ENCODE results near the gene KCNIP1. TPM values are rescaled to one million over a fixed set of nuclear protein-coding genes. Genes with fewer than 3 reads are reported as not detected.

KCNIP1 gene
- total and polyA plus RNA-seq, 2 of the 8 experiments (the other 6 are each of a cell fraction or from before 2014, with no cell fraction given), result 0.52 to 0.83 TPM

GRCh38 chr5:170743876-170744212, 240.0 kb downstream of the KCNIP1 start:
- no peaks in the 10 kb centered on the region for H3K9me3 ChIP-seq (ENCODE audit: insufficient read depth in 2 of 2, low read depth in 1 of 2, low read length in 1 of 2)
- H4K5ac ChIP-seq (ENCODE audit: insufficient read length, low read depth, low read length), result no peak overlapping the region
- peak overlapping the region; percentile 50 to 78 for H3K4me2 ChIP-seq (ENCODE audit: insufficient read depth in 1 of 2, low read depth in 2 of 2, low read length in 2 of 2)
- H3K18ac ChIP-seq (ENCODE audit: extremely low read depth, low read length), result peak overlapping the region; percentile 84; the same call in 1 of the 2 replicates
- H2BK20ac ChIP-seq (ENCODE audit: low read length), result 0 out of 2 replicates have a peak overlapping the region, but pooled peaks have one; percentile 7
- H3K27me3 ChIP-seq (replicated peaks in 1 of 4; ENCODE audit: control insufficient read depth in 3 of 4, extremely low read depth in 1 of 4, insufficient read depth in 3 of 4, low read length in 3 of 4), result no peaks in the 10 kb centered on the region; a peak in 1 of 7 replicates
- no peak overlapping the region for H3K14ac ChIP-seq (ENCODE audit: insufficient read length)
- no peak overlapping the region for H3K4ac ChIP-seq (replicated peaks; ENCODE audit: insufficient read length, low read depth, low read length)
- H3K79me2 ChIP-seq (ENCODE audit: control insufficient read depth in 1 of 2, insufficient read depth in 2 of 2, low read length in 2 of 2), result no peaks in the 10 kb centered on the region
- no peaks in the 10 kb centered on the region for H4K20me1 ChIP-seq (replicated peaks in 1 of 2; ENCODE audit: control insufficient read depth in 1 of 2, insufficient read depth in 2 of 2, low read length in 2 of 2)
- H3K36me3 ChIP-seq (ENCODE audit: control insufficient read depth in 2 of 4, insufficient read depth in 4 of 4, low read length in 3 of 4), result no peaks in the 10 kb centered on the region
- H2BK5ac ChIP-seq (ENCODE audit: low read depth, low read length), result peak overlapping the region; percentile 75; the same call in 1 of the 2 replicates
- H2AFZ ChIP-seq (ENCODE audit: low read length), result no peak overlapping the region
- H3K4me3 ChIP-seq (ENCODE audit: extremely low read depth in 1 of 4, insufficient read depth in 2 of 4, low read depth in 3 of 4, low read length in 4 of 4), result peak overlapping the region in 2 of 4 experiments; percentile 12 to 54; a peak in 5 of 8 replicates
- H3K4me1 ChIP-seq (replicated peaks in 1 of 4; ENCODE audit: control insufficient read depth in 3 of 4, insufficient read depth in 4 of 4, low read length in 3 of 4), result peaks cover 3 to 23% (median 15%) of the 10 kb centered on the region in 4 experiments
- no peak overlapping the region for H2AK5ac ChIP-seq (ENCODE audit: low read depth, low read length)
- H3K9ac ChIP-seq (replicated peaks in 1 of 4; ENCODE audit: extremely low read depth in 1 of 4, low read depth in 3 of 4, low read length in 3 of 4), result no peak overlapping the region; a peak in 1 of 7 replicates
- 0 out of 2 replicates have a peak overlapping the region, but pooled peaks have one; percentile 91 for H2BK12ac ChIP-seq (ENCODE audit: low read depth, low read length)
- H4K8ac ChIP-seq (ENCODE audit: extremely low read depth, insufficient read depth, low read length), result peak overlapping the region; percentile 54; the same call in 1 of the 2 replicates
- FAIRE-seq (no peak), DNase-seq (ENCODE audit: low read depth in 1 of 2, low spot score in 2 of 2) (no peak)
- H3K23me2 ChIP-seq (ENCODE audit: low read depth, low read length), result peaks cover 3% of the 10 kb centered on the region; the same call in 1 of the 2 replicates
- ChIA-PET POLR2A (ENCODE audit: partially characterized antibody) (interaction anchor here (0.7 to 11.3 kb wide), 8 partner anchors 9 to 105 kb away, joined by 3 to 190 read pairs (median 6); partner anchors contain the start of gene GABRP), CTCF (ENCODE audit: partially characterized antibody) (interaction anchor here (0.6 to 21.2 kb wide), 23 partner anchors 9 to 440 kb away, joined by 3 to 650 read pairs (median 5); partner anchors contain the start of gene GABRP)
- 14% methylated on average over 10 of the region's 12 CpGs; no CpG with 5 or more reads in 1 of the 2 experiments for WGBS, 2 experiments (ENCODE audit: extremely low coverage in 1 of 2, insufficient coverage in 1 of 2, insufficient read length in 1 of 2, insufficient replicate concordance in 2 of 2, low coverage in 1 of 2, low lambda C conversion rate in 2 of 2, missing lambda C conversion rate in 1 of 2)
- no peak overlapping the region for H3K27ac ChIP-seq (ENCODE audit: low read depth, low read length)
- H3K79me1 ChIP-seq (ENCODE audit: low read depth, low read length), result no peaks in the 10 kb centered on the region
- H4K91ac ChIP-seq (replicated peaks; ENCODE audit: insufficient read length, low read length), result peak overlapping the region; percentile 97
- no peak overlapping the region for H2BK120ac ChIP-seq (replicated peaks; ENCODE audit: low read depth, low read length)
- no peak overlapping the region for H3K23ac ChIP-seq (ENCODE audit: insufficient read length)
- H3K56ac ChIP-seq (replicated peaks; ENCODE audit: insufficient read length, low read depth, low read length), result no peak overlapping the region
- H2BK15ac ChIP-seq (ENCODE audit: low read length), result no peak overlapping the region
- TF ChIP-seq POLR2AphosphoS5 (IDR thresholded peaks at IDR 0.05; ENCODE audit: low read depth, low read length) (no peak), EZH2 (IDR thresholded peaks at IDR 0.05; ENCODE audit: low read depth, low read length, severe bottlenecking) (no peak), RXRA (IDR thresholded peaks at IDR 0.05; ENCODE audit: insufficient read depth, low read depth, low read length) (no peak), YY1 (IDR thresholded peaks at IDR 0.05; ENCODE audit: low read depth, low read length) (no peak), JUN (IDR thresholded peaks at IDR 0.05; ENCODE audit: low read depth, low read length) (no peak), SIN3A (conservative IDR thresholded peaks at IDR 0.05 in 1 of 2, IDR thresholded peaks at IDR 0.05 in 1 of 2; ENCODE audit: low read depth in 1 of 2, low read length in 2 of 2) (no peak), JUND (IDR thresholded peaks at IDR 0.05; ENCODE audit: low read length) (no peak)

Data from H1 (cell line).